HG03025 (cell line): Measurements from ENCODE around the gene ARHGAP6.

Experiments
- ATAC-seq: cut with Tn5 transposase; IDR thresholded peaks from one replicate; pipeline ENCODE4 v1.9.1; 2021; ENCODE audit warnings: mild to moderate bottlenecking, moderate library complexity; ENCODE audit not compliant: unreplicated experiment, low FRiP score

ARHGAP6 gene

GRCh38 chrX:11407331-11408108 is 258.2 kb downstream of the ARHGAP6 start:
- ATAC-seq = no peak

- no peak for ATAC-seq
These were observed 259.5 kb downstream of the ARHGAP6 start for GRCh38 chrX:11406109-11406765.

- no peak for ATAC-seq
These were observed 262.1 kb downstream of the ARHGAP6 start for GRCh38 chrX:11403631-11404030.

- no peak for ATAC-seq
These were observed 263.8 kb downstream of the ARHGAP6 start for GRCh38 chrX:11401966-11402365.

- no peak for ATAC-seq
These were observed 266.1 kb downstream of the ARHGAP6 start for GRCh38 chrX:11399489-11400094.

GRCh38 chrX:11398785-11399184 is 266.9 kb downstream of the ARHGAP6 start:
- ATAC-seq = no peak

- ATAC-seq = no peak
These were observed 267.6 kb downstream of the ARHGAP6 start for GRCh38 chrX:11398139-11398538.

- ATAC-seq = no peak
These were observed 268.0 kb downstream of the ARHGAP6 start for GRCh38 chrX:11397680-11398079.

- no peak for ATAC-seq
These were observed 269.9 kb downstream of the ARHGAP6 start for GRCh38 chrX:11395859-11396258.

GRCh38 chrX:11393949-11394654 is 271.6 kb downstream of the ARHGAP6 start:
- no peak for ATAC-seq

GRCh38 chrX:11386812-11387211 is 278.9 kb downstream of the ARHGAP6 start:
- no peak for ATAC-seq

GRCh38 chrX:11386001-11386523 is 279.7 kb downstream of the ARHGAP6 start:
- no peak for ATAC-seq

GRCh38 chrX:11382930-11383329 is 282.8 kb downstream of the ARHGAP6 start:
- no peak for ATAC-seq

GRCh38 chrX:11381464-11381863 is 284.3 kb downstream of the ARHGAP6 start:
- peak; percentile 83 for ATAC-seq

GRCh38 chrX:11380187-11380844 is 285.4 kb downstream of the ARHGAP6 start:
- ATAC-seq = no peak

- ATAC-seq = no peak
These were observed 289.6 kb downstream of the ARHGAP6 start for GRCh38 chrX:11376163-11376562.

GRCh38 chrX:11375614-11376119 is 290.1 kb downstream of the ARHGAP6 start:
- no peak for ATAC-seq

GRCh38 chrX:11374570-11374969 is 291.1 kb downstream of the ARHGAP6 start:
- ATAC-seq = no peak

GRCh38 chrX:11371106-11371505 is 294.6 kb downstream of the ARHGAP6 start:
- no peak for ATAC-seq
